Thyroid gland (tissue), 4 donors: ENCODE results near the gene ZDHHC17. TPM values are rescaled to one million over a fixed set of nuclear protein-coding genes. Genes with fewer than 3 reads are reported as not detected.

ENCODE experiments used
- DNase-seq, 2 donors: peaks; one replicate each; pipeline ENCODE4 v3.0.0-alpha.2; 2019
- H3K27ac ChIP-seq, 3 donors: fragments of 200-600 bp; sonication (generic); 1 replicate in 2 of 3; 2 replicates in 1 of 3; pipeline ENCODE4 v1.5.1; 2016 to 2019; ENCODE audit warnings: mild to moderate bottlenecking in 1 of 3, moderate library complexity in 1 of 3
- H3K27me3 ChIP-seq: fragments of 200-600 bp; sonication (generic); one replicate; pipeline ENCODE4 v1.5.1; 2019
- H3K36me3 ChIP-seq, 2 donors: fragments of 200-600 bp; sonication (generic); one replicate each; pipeline ENCODE4 v1.5.1; 2016 to 2019
- H3K4me1 ChIP-seq, 2 donors: fragments of 200-600 bp; sonication (generic); one replicate each; pipeline ENCODE4 v1.5.1; 2017 to 2019
- H3K4me3 ChIP-seq, 3 donors: fragments of 200-600 bp; sonication (generic); replicated peaks in 1 of 3; 1 replicate in 2 of 3; 2 replicates in 1 of 3; pipeline ENCODE4 v1.5.1; 2016; ENCODE audit warnings: mild to moderate bottlenecking in 1 of 3
- H3K9me3 ChIP-seq: fragments of 200-600 bp; sonication (generic); one replicate; pipeline ENCODE4 v1.5.1; 2017
- POLR2A ChIP-seq, 2 donors: fragments of 450-650 bp; IDR thresholded peaks; one replicate each; pipeline ENCODE4 v1.6.1; 2017; ENCODE audit warnings: antibody characterized with exemption in 2 of 2, mild to moderate bottlenecking in 2 of 2, moderate library complexity in 1 of 2
- WGBS, 2 donors: methylation state at CpG; one replicate each; pipeline ENCODE4 v1.1.5; 2017; 5-methylcytosine and 5-hydroxymethylcytosine counted together
- intact Hi-C: fragments of 100-400 bp; cut with DNase I; formaldehyde crosslinking; loops from one replicate; pipeline ENCODE4 v1.15.1; 2023
- total RNA-seq, 4 donors: library from RNA; depleted of rRNA; stranded (reverse); fragments of >200 nt; gene quantifications; one replicate each; pipeline ENCODE4 v1.2.3, GENCODE V29; 2016
- TF ChIP-seq, protein P1 (sequence below), 6 experiments: fragments of 200-600 bp in 3 of 6; fragments of 450-650 bp in 3 of 6; sonication (generic) in 3 of 6; IDR thresholded peaks; one replicate each; pipeline ENCODE4 v1.5.1; 2016 to 2019; ENCODE audit warnings: antibody characterized with exemption in 6 of 6, mild to moderate bottlenecking in 2 of 6, inconsistent platforms in 1 of 6, moderate library complexity in 1 of 6

ZDHHC17 gene
- total RNA-seq, 4 donors from 2014 or later, result 30.8 to 120 (median 53.4) TPM

DNA sequence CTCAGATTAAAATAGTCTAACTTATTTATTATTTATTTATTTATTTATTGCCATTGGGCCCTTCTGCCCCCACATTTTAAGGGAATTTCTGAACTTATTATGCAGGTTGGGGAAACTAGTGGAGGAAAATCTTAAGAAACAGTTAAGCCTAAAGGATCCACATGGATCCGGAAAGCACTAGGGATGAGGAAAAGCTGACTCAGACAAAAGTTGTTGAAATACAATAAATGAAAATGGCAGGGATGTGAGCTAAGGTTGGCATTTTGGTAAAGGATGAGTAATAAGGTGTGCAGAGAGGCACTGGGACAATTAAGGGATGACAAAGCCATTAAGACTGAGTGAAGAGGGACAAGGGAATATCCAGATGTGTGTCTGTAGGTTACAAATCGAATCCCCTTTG, 135.6 kb downstream of the ZDHHC17 start:
- no peak for DNase-seq
- Histone ChIP-seq H3K27me3 (no peaks in the 10 kb centered on the region), H3K9me3 (no peaks in the 10 kb centered on the region), H3K27ac (no peak overlapping the region), H3K4me1 (no peaks in the 10 kb centered on the region), H3K36me3 (no peaks in the 10 kb centered on the region), H3K4me3 (no peak overlapping the region)
- intact Hi-C loops, result no loop called here
- WGBS, 2 donors, result 93% methylated on average over 2 of the region's 2 CpGs
- TF ChIP-seq, protein P1, sequence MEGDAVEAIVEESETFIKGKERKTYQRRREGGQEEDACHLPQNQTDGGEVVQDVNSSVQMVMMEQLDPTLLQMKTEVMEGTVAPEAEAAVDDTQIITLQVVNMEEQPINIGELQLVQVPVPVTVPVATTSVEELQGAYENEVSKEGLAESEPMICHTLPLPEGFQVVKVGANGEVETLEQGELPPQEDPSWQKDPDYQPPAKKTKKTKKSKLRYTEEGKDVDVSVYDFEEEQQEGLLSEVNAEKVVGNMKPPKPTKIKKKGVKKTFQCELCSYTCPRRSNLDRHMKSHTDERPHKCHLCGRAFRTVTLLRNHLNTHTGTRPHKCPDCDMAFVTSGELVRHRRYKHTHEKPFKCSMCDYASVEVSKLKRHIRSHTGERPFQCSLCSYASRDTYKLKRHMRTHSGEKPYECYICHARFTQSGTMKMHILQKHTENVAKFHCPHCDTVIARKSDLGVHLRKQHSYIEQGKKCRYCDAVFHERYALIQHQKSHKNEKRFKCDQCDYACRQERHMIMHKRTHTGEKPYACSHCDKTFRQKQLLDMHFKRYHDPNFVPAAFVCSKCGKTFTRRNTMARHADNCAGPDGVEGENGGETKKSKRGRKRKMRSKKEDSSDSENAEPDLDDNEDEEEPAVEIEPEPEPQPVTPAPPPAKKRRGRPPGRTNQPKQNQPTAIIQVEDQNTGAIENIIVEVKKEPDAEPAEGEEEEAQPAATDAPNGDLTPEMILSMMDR (IDR thresholded peaks at IDR 0.05), result no peak
- TF ChIP-seq POLR2A (IDR thresholded peaks at IDR 0.05), result no peak

DNA sequence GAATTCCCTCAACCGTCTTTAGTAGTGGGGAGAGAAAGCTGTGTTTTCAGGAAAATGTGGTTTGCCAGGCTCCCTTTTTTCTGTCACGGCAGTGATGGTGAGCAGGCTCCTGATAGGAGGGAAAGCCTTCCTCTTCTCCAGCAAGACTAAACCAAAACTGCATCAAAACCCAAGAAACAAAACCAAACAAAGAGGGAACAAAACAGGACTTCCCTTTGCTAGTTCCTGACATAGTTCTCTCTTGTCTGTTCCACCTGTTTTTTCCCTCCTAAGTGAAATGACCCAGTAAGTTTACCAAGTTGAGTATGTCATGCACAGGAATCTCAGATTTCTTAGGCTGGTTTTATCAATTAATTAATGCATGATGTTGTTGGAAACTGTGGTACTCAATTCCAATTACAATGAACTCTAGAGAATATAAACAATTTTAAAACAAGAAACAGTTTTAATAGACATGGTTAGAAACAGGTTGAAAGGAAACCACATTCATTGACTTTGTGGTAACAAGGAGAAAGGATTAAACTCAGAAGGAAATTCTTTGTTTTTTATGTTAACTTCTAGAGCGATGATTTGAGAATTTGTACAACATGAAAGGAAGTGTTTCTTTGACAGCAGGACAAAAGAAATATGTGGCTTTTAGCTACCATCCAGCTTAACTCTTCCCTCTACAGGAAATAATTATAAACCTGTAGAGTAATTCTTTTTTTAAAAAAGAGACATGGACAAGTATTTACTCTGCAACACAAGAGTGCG, 137.9 kb downstream of the ZDHHC17 start:
- no peak overlapping the region for H3K4me3 ChIP-seq
- TF ChIP-seq, protein P1 (IDR thresholded peaks at IDR 0.05), result no peak
- no peak for TF ChIP-seq POLR2A (IDR thresholded peaks at IDR 0.05)
- no peak overlapping the region for H3K27ac ChIP-seq
- WGBS, 2 donors, result 70 to 75% methylated on average over 4 of the region's 4 CpGs
- no peaks in the 10 kb centered on the region for H3K36me3 ChIP-seq
- no peaks in the 10 kb centered on the region for H3K9me3 ChIP-seq
- DNase-seq, result no peak
- H3K4me1 ChIP-seq, result no peaks in the 10 kb centered on the region
- no peaks in the 10 kb centered on the region for H3K27me3 ChIP-seq
- intact Hi-C loops, result no loop called here

Other genes with a start within 250 kb of the ZDHHC17 start
- 100 to 1,000 TPM in 1 of 4 donors, 10 to 100 TPM in 3; 69.8 to 112 (median 77.6) TPM for gene OSBPL8, start 204.3 kb upstream of the ZDHHC17 start, total RNA-seq
- gene CSRP2, start 114.9 kb downstream of the ZDHHC17 start, total RNA-seq, result 10 to 100 TPM; 42.1 to 65.1 (median 49.4) TPM